GM10248 (cell line): ENCODE results near the gene GLT6D1.
"Not testable (repeated sequence)": the region's sequence is repeated elsewhere in the genome, so short reads cannot be mapped to it uniquely, and the experiment has no call there.

Source experiments
- CTCF ChIA-PET: fragments of 300-600 bp; sonication (Branson Sonifier 250); formaldehyde crosslinking; extraction: SDS; loops from one replicate; lab custom pipeline; 2021; ENCODE audit warnings: antibody characterized with exemption; lab: Yijun Ruan, JAX
- POLR2A ChIA-PET: fragments of 350-650 bp; sonication (Branson Sonifier 250); formaldehyde crosslinking; extraction: SDS; loops from one replicate; lab custom pipeline; 2020; ENCODE audit warnings: antibody characterized with exemption; lab: Yijun Ruan, JAX
- DNase-seq: peaks from one replicate; pipeline ENCODE4 v3.0.0; 2012; ENCODE audit errors: extremely low spot score
- CTCF ChIP-seq: IDR thresholded peaks from 2 replicates; pipeline ENCODE4 v1.5.1; 2012; ENCODE audit warnings: mild to moderate bottlenecking, low read depth; ENCODE audit errors: extremely low read depth, missing control alignments, control extremely low read depth

The GLT6D1 gene

DNA sequence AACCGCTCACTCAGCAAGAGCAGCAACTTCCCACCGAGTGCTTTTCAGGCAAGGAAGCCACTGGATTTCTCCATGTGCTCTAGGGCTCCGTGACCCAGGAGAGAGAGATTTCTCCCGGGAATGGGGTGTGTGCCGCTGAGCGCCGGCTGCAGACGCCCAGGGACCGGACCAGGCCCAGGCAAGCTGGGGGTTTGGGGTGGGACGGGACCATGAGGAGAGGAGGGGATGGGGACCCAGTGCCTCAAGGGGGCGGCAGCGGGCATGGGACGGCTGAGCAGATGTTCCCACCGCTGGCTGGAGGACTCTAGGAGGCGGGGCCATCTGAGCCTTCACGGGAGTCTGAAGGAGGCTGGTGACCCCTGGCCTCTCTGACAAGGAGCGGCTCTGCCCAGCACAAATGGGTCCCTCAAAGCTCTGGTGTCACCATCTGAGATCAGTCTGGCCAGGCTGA is 32.3 kb upstream of the GLT6D1 start:
- no peak for TF ChIP-seq CTCF
- DNase-seq: no peak
- CTCF ChIA-PET: no interaction called here
- POLR2A ChIA-PET: no interaction called here

GRCh38 chr9:135670721-135671590 is 31.6 kb upstream of the GLT6D1 start:
- CTCF ChIA-PET: no interaction called here
- POLR2A ChIA-PET: no interaction called here
- no peak for DNase-seq

DNA sequence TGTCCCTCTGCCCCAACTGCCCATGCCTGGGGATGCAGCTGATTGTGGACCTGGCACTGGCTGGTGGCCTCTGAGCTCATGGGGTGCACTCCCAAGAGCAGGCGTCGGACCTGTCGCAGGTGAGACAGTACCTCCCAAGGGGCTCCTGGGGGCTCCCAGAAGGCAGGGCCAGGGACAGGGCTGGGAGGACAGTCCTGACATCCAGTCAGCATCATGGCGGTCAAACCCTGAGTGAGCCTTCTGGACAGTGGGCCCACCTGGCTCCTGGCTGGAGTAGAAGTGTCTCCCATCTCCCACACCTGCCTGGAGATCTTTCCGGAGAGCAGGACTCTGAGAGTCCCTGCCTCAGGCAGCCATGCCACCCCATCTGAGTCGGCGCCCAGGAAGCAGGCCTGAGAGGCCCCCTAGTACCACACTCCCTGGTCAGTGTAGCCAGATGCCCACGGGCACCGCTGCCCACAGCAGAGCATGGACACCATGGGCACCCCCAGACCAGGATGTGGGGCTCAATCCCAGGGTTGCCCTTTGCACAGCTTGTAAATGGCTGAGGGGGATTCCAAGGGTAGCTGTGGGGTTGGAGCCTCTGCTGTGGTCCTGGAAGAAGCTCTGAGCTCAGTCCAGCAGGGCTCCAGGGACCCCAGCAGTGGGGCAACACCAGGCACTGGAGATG is 30.4 kb upstream of the GLT6D1 start:
- ChIA-PET POLR2A (no interaction called here), CTCF (no interaction called here)
- no peak for DNase-seq

More at GRCh38 chr9:135670721-135671590, 31.6 kb upstream of the GLT6D1 start:
- TF ChIP-seq CTCF: no peak

DNA sequence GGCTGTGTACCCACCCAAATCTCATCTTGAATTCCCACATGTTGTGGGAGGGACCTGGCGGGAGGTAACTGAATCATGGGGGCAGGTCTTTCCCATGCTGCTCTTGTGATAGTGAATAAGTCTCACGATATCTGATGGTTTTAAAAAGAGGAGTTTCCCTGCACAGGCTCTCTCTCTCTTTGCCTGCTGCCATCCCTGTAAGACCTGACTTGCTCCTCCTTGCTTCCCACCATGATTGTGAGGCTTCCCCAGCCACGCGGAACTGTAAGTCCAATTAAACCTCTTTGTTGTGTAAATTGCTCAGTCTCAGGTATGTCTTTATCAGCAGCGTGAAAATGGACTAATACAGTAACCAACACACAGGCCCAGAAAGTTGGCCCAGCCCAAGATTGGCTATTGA is 29.7 kb upstream of the GLT6D1 start:
- DNase-seq: not testable (repeated sequence)
- CTCF ChIA-PET: interaction anchor here (0.9 kb wide), 1 partner anchor 8 kb away, joined by 3 read pairs; no protein-coding TSS in a partner anchor

More for the DNA sequence above, 30.4 kb upstream of the GLT6D1 start:
- no peak for TF ChIP-seq CTCF

GRCh38 chr9:135667463-135668001 is 28.2 kb upstream of the GLT6D1 start:
- TF ChIP-seq CTCF: no peak
- peak; percentile 8 for DNase-seq
- CTCF ChIA-PET: no interaction called here
- POLR2A ChIA-PET: no interaction called here

More for the DNA sequence above, 29.7 kb upstream of the GLT6D1 start:
- POLR2A ChIA-PET: not testable (repeated sequence)

- POLR2A ChIA-PET: no interaction called here
- CTCF ChIA-PET: no interaction called here
- no peak for TF ChIP-seq CTCF
- DNase-seq: peak; percentile 6
Measured at GRCh38 chr9:135666534-135667462, 27.5 kb upstream of the GLT6D1 start.
